ENCODE measurements around the gene CUX1.
A peak's percentile ranks its signal among the peaks of the same experiment; 100 is the strongest.

CUX1 gene

GRCh38 chr7:102272917-102273748 lies 455.7 kb downstream of the CUX1 start:
- no peak for DNase-seq (ENCODE audit: low read depth)

- DNase-seq (ENCODE audit: low read depth), result no peak
Observed at GRCh38 chr7:102273749-102274712, 456.6 kb downstream of the CUX1 start.

- DNase-seq (ENCODE audit: low read depth), result no peak
Observed at GRCh38 chr7:102275123-102275703, 457.8 kb downstream of the CUX1 start.

- DNase-seq (ENCODE audit: low read depth), result no peak
Observed at GRCh38 chr7:102277901-102278300, 460.5 kb downstream of the CUX1 start.

- DNase-seq (ENCODE audit: low read depth), result peak; percentile 23
Observed at GRCh38 chr7:102279537-102280400, 462.3 kb downstream of the CUX1 start.

GRCh38 chr7:102280521-102280920 lies 463.1 kb downstream of the CUX1 start:
- DNase-seq (ENCODE audit: low read depth), result no peak

GRCh38 chr7:102281785-102282184 lies 464.4 kb downstream of the CUX1 start:
- DNase-seq (ENCODE audit: low read depth), result no peak

GRCh38 chr7:102282465-102283362 lies 465.3 kb downstream of the CUX1 start:
- no peak for DNase-seq (ENCODE audit: low read depth)

GRCh38 chr7:102283477-102284189 lies 466.2 kb downstream of the CUX1 start:
- DNase-seq (ENCODE audit: low read depth), result no peak

GRCh38 chr7:102284399-102284798 lies 467.0 kb downstream of the CUX1 start:
- no peak for DNase-seq (ENCODE audit: low read depth)

- DNase-seq (ENCODE audit: low read depth), result no peak
Observed at GRCh38 chr7:102284891-102285539, 467.6 kb downstream of the CUX1 start.

GRCh38 chr7:102285540-102286236 lies 468.3 kb downstream of the CUX1 start:
- no peak for DNase-seq (ENCODE audit: low read depth)

- DNase-seq (ENCODE audit: low read depth), result no peak
Observed at GRCh38 chr7:102286237-102287110, 469.0 kb downstream of the CUX1 start, which contains the start of gene SH2B2. Gene SH2B2, plus strand, starts transcription at chr7:102286868. Its CDS starts 13,683 bp downstream, at chr7:102300551.

GRCh38 chr7:102287111-102287980 lies 469.9 kb downstream of the CUX1 start:
- no peak for DNase-seq (ENCODE audit: low read depth)

- DNase-seq (ENCODE audit: low read depth), result no peak
Observed at GRCh38 chr7:102287981-102288278, 470.5 kb downstream of the CUX1 start.

GRCh38 chr7:102288285-102288930 lies 471.0 kb downstream of the CUX1 start:
- no peak for DNase-seq (ENCODE audit: low read depth)
